Hippocampal formation (tissue), 2 donors: ENCODE data around the gene ALG12.
"Not testable (repeated sequence)": the region's sequence is repeated elsewhere in the genome, so short reads cannot be mapped to it uniquely, and the experiment has no call there.

ENCODE experiments used
- DNase-seq, 2 donors: peaks; one replicate each; lab custom pipeline; 2025; lab: John Stamatoyannopoulos, UW

ALG12 gene

DNA sequence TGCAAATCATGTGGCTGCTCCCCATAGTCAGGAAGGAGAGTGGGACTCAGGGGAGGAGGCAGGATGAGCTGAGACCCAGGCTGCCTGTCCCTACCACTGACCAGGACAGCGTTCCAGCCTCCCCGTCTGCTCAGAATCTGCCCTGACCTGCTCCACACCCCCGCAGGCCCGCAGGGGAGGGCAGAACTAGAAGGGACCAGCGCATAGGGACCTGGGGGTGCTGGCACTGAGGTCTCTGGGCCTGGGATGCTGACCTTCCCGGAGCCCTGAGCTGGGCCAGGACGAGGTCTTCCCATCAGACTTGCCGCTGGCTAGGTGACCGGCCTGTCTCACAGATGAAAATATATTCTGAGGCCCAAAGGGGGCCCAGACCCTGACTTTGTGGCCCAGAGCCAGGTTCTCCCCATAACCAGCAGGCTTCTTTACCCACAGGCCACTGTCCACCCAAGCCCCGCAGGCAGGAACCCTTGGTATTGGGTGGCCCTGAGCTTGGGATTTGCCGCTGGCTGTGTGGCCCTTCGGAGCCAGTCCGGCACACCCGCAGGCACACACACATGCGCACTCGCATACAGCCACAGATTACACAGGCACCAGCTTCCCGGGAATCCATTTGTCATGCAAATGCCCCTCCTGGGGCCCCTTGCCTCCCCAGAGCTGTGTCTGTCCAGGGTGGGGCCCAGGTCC lies 28.5 kb upstream of the ALG12 start:
- no peak for DNase-seq

DNA sequence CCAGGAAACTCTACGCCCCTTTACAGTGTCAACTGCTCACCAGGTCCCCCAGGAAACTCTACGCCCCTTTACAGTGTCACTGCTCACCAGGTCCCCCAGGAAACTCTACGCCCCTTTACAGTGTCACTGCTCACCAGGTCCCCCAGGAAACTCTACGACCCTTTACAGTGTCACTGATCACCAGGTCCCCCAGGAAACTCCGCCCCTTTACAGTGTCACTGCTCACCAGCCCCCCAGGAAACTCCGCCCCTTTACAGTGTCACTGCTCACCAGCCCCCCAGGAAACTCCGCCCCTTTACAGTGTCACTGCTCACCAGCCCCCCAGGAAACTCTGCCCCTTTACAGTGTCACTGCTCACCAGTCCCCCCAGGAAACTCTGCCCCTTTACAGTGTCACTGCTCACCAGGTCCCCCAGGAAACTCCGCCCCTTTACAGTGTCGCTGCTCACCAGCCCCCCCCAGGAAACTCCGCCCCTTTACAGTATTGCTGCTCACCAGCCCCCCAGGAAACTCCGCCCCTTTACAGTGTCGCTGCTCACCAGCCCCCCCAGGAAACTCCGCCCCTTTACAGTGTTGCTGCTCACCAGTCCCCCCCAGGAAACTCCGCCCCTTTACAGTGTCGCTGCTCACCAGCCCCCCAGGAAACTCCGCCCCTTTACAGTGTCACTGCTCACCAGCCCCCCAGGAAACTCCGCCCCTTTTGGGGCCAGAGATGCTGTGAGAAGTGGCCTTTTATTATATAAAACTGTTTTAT lies 27.0 kb upstream of the ALG12 start:
- not testable (repeated sequence) for DNase-seq

GRCh38 chr22:49944399-49944891 lies 26.2 kb upstream of the ALG12 start:
- no peak for DNase-seq

- DNase-seq, result no peak
Observed at GRCh38 chr22:49943771-49944398, 25.6 kb upstream of the ALG12 start.

- DNase-seq, result no peak
Observed at GRCh38 chr22:49943405-49943765, 25.1 kb upstream of the ALG12 start.

- DNase-seq, result no peak
Observed at GRCh38 chr22:49942565-49943404, 24.5 kb upstream of the ALG12 start.

DNA sequence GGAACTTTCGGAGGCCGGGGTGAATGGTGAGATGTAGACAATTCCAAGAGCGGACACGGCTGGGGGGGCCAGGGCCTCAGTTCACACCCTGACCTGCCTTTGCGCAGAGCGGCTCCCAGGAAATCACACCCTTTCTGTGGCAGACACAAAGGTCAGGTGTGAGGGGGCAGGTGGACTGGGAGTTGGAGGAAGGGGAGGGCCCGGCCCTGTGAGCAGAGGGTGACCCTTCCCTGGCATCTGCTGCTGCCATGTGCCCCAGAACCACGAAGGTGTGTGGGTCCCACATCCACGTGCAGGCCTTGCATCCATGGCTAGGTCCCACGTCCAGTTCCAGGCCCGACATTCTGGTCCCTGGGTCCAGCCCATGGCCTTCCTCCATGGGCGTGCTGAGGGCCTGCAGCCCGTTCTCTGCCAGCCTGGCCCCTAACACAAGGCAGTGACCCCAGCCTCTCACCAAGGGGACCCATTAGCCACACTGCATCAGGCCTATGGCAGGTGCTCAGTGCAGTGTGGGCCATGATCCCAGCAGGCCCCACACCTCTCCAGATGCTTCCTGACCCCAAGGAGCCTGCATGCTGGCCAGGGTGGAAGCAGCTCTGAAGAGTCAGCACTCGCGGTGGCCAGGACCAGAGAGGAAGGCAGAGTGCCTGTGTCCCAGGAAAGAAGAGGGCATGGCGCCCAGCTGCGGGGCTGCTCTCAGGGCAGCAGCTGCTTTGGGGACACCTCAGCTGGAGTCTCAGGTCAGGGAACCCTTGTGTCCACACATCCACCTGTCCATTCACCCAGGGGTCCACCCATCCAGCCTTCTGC lies 23.5 kb upstream of the ALG12 start:
- no peak for DNase-seq

DNA sequence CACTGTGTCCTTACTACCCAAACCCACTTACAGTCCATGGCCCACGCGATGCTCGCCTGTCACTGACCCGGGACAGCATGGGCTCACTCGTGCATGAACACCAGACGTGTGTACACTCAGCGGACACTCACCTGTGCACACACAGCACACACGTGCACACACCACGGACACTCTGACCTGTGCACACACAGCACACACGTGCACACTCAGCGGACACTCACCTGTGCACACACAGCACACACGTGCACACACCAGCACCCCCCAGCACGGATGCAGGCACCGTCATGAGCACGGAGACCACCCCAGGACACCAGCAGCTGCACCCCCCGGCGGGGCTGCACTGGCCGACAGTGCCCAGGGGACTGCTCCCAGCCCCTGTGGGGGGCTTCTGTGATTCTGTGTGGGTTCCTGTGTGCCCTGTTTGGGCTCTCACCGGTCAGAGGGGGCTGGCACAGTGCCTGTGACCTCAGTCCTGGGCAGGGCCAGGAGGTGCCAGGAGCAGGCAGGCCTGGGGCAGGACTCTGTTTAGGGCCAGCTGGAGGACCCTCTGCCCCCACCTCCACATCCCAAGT lies 20.4 kb upstream of the ALG12 start:
- no peak for DNase-seq

DNA sequence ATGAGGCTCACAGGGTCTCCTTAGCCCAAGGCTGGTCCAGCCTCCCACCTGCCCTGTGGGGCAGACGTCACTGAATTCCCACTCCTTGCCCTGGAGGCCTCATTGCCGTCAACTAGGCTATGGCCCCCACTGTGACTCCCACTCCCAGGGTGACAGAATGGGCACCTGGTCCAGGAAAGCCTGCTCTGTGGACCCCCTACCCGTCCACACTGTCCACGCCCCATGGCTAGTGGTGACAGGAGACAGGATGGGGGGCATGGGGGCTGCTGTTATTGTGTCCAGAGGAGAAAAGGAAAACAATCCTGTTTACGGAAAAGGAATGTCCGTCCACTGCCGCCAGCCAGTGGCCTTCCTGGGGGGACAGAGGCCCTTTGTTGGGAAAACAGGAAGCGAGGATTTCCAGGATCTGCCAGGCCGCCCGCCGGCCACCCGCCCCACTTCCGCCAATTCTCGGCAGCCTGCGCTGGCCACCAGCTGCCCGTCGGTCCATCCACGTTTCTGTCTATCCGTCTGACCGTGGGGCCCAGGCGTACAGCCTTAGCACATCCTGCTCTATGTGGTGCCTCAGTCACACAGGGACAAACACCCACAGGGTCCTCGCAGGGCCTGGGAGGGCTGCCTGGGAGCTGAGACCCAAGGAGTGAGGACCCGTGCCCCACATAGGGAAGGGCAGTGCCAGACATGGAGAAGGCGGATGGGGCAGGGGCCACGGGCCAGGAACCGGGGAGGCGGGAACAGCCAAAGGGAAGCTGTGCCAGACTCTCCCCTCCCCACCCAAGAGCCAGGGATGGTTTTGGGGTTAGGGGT lies 19.7 kb upstream of the ALG12 start:
- DNase-seq, result peak; percentile 49 to 66

- peak; percentile 54 to 81 for DNase-seq
Observed at GRCh38 chr22:49936973-49937757, 18.9 kb upstream of the ALG12 start.

DNA sequence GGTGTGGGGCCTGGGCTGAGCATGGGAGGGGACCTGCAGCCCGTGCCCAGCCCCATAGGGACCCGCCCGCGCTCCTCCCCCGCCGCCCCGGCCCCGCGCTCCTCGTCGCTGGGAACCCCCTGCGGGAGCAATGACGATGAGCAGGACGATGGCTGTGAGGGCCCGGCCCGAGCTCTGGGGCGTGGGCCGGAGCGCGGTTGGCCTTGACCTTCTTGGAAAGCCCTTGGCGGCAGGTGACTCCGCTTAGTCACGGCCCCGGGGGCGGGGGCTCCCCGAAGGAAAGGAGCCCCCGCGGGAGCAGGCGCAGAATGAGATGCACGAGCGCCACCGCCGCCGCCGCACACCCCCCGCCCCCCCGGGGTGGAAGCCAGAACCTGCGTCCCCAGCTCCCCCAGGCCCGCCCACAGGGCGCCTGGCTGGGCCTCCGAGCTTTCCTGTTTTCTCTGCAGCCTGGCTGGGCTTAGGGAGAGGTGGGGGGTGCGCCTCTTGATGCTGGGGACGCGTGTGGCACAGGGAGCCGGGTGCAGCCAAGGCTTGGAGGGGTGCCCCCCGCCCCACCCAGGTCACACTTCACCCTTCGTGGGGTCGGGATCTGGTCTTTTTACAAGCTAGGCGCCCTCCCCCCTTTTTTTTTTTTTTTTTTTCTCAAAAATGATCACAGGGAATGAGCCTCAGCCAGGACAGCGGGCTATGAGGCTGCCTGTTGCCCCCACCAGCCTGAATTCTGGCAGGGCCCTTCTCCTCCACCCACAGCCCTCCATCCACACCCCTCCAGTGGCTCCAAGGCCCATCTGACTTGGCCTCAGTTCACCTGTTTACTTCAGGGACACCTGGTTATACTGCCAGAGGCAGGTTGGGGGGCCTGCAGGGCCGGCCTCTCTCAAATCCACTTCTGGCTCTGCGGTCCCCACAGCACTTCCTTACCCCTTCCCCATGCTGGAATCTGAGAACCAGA lies 18.1 kb upstream of the ALG12 start:
- peak; percentile 21 to 76 for DNase-seq

- DNase-seq, result no peak
Observed at GRCh38 chr22:49935561-49935960, 17.3 kb upstream of the ALG12 start.

GRCh38 chr22:49934891-49935557 lies 16.8 kb upstream of the ALG12 start:
- DNase-seq, result peak; percentile 6 to 40

GRCh38 chr22:49934160-49934890 lies 16.1 kb upstream of the ALG12 start:
- DNase-seq, result peak in 1 of 2 donors; percentile 12

- DNase-seq, result peak; percentile 46 to 51
Observed at GRCh38 chr22:49933236-49934159, 15.3 kb upstream of the ALG12 start.
